Stimulated activated CD8-positive, alpha-beta memory T cell treated with anti-CD3 and anti-CD28 coated beads, Interleukin-2, amount 100 ng/mL, for 1 hour (primary cell): Measurements from ENCODE around the gene B4GALNT4.
"Not testable (repeated sequence)": the region's sequence is repeated elsewhere in the genome, so short reads cannot be mapped to it uniquely, and the experiment has no call there.

Experiments used
- DNase-seq, 2 donors: peaks; one replicate each; pipeline ENCODE4 v3.0.0-alpha.2; 2020; ENCODE audit warnings: low read depth in 2 of 2

Gene B4GALNT4

DNA sequence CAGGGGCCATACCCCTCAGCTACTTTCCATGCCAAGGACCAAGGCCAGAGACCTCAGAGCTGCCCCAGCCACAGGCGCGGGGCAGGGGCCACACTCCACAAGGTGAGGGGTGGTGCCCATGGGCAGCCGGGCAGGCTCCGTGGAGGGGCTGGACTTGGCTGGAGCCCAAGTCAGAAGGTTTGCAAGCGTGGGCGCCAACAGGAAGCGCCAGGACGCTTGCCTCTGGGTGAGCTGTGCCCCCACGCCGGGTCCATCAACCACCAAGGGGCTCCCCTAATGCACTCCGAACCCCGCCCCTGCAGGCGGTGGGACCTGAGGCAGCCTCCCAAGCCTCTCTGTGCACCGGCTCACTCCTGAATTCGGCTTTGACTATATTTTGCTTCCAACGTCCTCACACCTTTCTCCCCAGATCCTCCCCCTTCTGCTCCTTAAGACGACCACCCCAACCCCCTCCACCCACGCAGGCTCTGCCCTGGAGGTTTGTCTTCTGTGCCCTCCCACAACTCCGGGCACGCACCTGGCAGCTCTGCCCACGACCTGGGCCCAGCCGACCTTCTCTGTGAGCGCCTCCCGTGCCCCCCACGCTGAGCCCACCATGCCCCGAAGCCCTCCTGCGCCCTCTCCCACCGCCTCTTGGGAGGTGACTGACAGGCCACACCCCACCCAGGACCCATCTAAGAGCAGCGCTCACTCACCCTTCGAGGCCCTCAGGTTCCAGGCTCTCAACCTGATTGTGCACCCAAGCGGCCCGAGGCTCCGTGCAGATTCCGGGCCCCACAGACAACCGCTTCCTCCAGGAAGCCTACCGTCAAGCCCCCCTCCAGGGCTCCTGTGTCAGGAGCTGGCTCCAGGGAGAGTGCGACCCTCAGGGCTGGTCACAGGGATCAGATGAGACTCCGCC lies 22.1 kb downstream of the B4GALNT4 start:
- no peak for DNase-seq

DNA sequence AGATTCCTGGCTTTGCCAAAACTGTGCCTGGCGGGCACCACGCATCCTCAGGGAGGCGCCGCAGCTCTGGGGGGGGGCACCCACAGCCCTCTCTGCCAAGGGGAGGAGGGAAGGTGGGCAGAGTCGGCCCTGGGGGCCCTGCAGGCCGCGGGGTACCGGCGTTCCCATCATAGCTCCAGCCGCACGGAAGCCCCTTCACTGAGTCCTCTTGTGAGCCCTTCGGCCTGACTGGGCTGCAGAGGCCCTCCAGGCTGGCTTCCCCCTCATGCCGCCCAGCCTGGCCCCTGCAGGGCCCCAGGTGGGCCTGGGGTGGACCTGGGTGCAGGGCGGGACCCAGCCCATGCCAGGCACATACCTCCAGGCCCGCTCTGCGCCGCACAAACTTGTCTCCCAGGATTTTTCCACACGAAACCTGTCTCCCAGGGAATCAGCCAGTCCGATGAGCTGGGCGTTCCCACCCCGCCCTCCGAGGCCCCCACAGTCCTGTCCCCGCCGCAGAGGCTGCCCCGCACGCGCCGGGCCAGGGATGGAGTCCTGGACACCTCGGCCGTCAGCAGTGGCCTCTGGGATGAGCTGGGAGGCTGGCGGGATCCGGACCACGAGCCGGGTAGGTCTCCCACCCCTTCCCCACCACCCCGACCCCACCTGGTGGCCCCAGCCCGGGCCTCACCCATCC lies 22.9 kb downstream of the B4GALNT4 start:
- no peak for DNase-seq

DNA sequence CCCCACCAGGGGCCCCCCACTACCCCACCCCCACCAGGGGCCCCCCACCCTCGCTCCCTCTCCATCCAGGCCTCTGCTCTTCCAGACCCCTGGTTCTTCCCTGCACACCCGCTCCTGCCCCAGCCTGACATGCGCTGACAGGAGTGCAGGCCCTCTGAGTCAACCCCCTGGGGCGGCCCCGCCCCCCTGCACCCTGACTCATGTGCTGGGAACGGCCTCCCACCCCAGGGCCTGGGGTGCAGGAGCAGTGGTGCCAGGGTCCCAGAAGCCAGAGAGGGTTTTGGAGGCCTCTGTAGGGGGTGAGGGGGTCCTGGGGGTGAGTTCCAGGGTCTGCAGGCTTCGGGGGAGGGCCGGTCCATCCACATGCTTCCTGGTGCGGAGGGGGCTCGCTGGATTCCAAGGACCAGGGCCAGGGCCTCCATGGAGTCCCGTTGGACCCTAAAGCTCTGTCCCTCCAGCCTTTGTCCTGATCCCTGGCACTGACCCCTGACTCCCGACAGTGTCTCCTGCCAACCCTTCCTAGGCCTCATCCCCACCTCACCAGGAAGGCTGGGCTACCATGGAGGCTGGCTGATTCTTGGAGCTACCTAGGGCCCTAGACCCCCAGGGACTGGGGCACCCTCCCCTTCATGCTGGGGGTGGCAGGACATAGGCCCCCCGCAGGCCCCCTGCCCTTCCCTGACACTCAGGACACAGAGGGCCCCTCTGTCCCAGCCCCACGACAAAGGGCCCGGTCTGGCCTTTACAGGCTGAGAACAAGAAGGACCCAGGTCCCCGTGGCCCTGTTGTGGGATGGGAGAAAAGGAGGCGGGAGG lies 24.1 kb downstream of the B4GALNT4 start:
- no peak for DNase-seq

DNA sequence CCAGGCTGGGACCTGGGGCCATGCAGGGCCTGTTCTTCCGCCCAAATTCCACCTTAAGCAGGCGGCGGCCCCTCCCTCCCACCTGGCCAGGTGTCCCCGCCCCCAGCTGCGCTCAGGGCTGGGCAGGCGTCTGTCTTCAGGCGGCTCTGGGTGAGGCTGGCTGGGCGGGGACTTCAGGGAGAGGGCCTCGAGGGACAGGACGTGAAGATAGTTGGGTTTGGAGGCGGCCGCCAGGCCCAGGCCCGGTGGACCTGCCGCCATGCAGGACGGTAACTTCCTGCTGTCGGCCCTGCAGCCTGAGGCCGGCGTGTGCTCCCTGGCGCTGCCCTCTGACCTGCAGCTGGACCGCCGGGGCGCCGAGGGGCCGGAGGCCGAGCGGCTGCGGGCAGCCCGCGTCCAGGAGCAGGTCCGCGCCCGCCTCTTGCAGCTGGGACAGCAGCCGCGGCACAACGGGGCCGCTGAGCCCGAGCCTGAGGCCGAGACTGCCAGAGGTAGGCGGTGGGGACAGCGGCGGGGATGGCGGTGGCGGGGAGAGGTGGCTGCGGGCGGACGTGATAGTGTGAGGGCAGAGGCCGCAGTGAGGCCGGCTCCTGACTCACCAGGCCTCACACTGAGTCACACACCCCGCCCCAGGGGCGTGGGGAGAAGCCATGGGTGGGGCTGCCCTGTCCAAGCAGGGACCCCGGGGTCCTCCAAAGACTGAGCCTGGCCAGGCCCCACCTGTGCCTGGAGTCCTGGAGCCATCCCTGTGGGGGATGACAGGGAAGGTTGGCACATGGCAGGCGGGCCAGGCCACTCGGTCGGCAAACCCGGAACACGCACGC lies 24.9 kb downstream of the B4GALNT4 start, which contains the start of gene PKP3:
TSS of gene PKP3 (plus strand) at position 176 of the 824 bp plus-strand sequence. CDS start at position 260, 84 bp downstream.
- no peak for DNase-seq

DNA sequence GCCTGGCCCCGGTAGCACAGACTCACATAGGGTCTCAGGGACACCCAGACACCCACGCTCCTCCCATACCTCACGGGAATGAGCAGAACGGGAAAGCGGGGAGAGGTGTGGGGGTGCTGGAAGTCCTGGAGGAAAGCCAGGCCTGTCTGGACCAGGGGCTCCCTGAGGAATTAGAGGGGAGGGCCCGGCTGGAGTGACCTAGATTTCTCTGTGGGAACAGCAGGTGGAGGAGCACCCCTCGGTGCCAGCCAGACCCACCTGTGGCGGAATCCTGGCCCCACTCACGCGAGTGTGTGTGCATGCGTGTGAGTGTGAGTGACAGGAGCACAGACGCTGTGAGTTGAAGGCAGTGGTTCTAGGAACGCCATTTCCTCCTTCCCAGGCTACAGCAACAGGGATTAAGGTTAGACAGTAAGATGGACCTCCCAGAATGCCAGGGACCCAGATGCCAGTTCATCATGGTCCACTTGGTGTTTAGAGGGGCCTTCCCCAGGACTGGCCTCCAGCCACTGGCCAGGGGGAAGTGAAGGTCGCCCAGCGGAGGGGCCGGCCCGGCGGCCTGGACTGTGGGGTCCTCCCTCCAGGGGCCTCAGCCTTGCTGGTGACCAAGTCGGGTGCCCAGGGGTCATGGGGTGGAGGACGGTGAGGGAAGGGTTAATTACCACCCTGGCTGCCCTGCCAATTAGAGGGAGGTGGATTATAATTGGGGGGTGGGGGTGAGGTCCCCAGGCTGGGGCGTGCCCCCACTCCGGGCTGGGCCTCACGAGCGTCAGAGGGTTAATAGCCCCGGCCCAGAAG lies 25.8 kb downstream of the B4GALNT4 start:
- no peak for DNase-seq

DNA sequence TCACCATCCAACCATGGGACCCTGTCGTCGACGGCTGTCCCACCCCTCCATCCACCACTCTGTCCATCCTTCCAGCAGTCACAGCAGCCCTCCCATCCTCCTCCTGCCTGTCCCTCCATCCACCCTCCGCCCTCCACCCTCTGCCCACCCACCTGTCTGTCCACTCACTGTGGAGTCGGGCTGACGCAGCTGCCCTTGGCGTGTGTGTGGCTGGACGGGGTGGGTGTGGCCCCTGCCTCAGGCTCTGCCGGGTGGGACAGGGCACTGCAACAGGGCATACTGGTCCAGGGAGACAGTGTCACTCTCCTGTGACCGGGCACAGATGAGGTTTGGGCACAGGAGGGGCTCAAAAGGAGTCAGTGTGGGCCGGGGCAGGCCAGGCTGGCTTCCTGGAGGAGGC lies 26.6 kb downstream of the B4GALNT4 start:
- no peak for DNase-seq

DNA sequence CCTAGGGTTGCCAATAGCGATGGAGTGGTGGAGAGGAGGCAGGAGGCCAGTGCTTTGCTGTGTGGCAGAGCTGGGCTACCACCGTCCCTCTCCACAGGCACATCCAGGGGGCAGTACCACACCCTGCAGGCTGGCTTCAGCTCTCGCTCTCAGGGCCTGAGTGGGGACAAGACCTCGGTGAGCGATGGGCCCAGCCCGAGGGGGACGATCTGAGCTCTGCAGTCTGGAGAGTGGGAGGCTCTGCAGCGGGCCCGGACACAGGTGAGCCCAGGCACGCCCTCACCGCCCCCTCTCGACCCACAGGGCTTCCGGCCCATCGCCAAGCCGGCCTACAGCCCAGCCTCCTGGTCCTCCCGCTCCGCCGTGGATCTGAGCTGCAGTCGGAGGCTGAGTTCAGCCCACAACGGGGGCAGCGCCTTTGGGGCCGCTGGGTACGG lies 27.2 kb downstream of the B4GALNT4 start:
- DNase-seq: no peak

DNA sequence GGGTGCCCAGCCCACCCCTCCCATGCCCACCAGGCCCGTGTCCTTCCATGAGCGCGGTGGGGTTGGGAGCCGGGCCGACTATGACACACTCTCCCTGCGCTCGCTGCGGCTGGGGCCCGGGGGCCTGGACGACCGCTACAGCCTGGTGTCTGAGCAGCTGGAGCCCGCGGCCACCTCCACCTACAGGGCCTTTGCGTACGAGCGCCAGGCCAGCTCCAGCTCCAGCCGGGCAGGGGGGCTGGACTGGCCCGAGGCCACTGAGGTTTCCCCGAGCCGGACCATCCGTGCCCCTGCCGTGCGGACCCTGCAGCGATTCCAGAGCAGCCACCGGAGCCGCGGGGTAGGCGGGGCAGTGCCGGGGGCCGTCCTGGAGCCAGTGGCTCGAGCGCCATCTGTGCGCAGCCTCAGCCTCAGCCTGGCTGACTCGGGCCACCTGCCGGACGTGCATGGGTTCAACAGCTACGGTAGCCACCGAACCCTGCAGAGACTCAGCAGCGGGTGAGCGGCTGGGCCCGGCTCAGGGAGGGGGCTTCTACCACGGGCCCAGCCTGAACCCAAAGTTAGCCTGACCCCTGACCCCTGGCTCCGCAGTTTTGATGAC lies 27.7 kb downstream of the B4GALNT4 start:
- no peak for DNase-seq

DNA sequence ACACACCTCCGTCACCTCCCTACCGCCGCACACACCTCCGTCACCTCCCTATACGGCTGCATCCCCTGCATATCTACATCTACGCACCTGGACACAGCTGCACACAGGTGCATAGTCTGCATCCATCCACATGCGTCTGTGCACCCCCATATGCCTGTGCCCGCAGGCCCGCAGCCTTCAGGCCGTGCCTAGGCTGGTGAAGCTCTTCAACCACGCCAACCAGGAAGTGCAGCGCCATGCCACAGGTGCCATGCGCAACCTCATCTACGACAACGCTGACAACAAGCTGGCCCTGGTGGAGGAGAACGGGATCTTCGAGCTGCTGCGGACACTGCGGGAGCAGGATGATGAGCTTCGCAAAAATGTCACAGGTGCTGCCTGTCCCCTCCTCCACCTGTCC lies 29.5 kb downstream of the B4GALNT4 start:
- no peak for DNase-seq

DNA sequence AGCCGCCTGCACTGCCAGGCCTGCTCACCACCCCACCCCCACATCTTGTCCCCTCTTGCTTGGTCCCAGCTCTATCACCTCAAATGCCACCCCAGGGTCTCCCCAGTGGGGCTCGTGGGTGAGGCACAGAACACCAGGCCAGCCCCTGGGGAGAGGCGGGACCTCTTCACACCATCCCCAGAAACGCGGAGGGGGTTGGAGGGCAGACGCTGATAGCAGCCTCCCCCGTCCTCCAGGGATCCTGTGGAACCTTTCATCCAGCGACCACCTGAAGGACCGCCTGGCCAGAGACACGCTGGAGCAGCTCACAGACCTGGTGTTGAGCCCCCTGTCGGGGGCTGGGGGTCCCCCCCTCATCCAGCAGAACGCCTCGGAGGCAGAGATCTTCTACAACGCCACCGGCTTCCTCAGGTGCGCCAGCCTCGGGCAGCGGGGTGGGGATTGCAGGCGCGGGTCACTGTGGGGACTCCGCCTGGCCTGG lies 30.5 kb downstream of the B4GALNT4 start:
- DNase-seq: no peak

DNA sequence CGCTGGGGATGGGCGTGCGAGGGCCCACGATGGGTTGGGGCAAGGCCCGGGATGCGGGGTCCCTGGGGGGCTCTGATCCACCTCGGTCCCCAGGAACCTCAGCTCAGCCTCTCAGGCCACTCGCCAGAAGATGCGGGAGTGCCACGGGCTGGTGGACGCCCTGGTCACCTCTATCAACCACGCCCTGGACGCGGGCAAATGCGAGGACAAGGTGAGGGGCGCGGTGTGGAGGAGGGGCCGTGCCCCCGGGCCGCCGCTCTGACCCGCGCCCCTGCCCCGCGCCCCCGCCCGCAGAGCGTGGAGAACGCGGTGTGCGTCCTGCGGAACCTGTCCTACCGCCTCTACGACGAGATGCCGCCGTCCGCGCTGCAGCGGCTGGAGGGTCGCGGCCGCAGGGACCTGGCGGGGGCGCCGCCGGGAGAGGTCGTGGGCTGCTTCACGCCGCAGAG lies 31.0 kb downstream of the B4GALNT4 start:
- DNase-seq: no peak

DNA sequence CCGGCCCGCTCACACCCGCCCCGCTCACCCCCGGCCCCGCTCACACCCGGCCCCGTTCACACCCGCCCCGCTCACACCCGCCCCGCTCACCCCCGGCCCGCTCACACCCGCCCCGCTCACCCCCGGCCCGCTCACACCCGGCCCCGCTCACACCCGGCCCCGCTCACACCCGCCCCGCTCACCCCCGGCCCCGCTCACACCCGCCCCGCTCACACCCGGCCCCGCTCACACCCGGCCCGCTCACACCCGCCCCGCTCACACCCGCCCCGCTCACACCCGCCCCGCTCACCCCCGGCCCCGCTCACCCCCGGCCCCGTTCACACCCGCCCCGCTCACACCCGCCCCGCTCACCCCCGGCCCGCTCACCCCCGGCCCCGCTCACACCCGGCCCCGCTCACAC lies 31.9 kb downstream of the B4GALNT4 start:
- DNase-seq: not testable (repeated sequence)

DNA sequence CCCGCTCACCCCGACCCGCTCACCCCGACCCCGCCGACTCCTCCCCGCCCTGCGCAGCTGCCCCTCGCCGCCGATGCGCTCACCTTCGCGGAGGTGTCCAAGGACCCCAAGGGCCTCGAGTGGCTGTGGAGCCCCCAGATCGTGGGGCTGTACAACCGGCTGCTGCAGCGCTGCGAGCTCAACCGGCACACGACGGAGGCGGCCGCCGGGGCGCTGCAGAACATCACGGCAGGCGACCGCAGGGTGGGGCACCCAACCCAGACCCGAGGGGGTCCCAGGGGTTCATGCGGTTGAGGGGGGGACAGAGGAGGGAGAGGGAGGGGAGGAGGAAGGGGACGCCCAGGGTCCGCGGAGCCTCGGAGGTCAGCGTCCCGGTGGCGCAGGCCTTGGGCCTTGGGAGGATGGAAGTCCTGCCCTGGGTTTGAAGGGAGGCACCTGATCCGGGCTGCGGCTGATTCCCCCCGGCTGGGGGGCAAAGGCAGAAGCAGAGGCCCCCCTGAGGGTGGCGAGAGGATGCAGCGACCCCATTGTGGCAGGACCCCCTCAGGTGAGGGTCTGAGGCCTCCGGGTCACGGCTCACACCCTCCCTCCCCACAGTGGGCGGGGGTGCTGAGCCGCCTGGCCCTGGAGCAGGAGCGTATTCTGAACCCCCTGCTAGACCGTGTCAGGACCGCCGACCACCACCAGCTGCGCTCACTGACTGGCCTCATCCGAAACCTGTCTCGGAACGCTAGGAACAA lies 33.9 kb downstream of the B4GALNT4 start:
- no peak for DNase-seq

DNA sequence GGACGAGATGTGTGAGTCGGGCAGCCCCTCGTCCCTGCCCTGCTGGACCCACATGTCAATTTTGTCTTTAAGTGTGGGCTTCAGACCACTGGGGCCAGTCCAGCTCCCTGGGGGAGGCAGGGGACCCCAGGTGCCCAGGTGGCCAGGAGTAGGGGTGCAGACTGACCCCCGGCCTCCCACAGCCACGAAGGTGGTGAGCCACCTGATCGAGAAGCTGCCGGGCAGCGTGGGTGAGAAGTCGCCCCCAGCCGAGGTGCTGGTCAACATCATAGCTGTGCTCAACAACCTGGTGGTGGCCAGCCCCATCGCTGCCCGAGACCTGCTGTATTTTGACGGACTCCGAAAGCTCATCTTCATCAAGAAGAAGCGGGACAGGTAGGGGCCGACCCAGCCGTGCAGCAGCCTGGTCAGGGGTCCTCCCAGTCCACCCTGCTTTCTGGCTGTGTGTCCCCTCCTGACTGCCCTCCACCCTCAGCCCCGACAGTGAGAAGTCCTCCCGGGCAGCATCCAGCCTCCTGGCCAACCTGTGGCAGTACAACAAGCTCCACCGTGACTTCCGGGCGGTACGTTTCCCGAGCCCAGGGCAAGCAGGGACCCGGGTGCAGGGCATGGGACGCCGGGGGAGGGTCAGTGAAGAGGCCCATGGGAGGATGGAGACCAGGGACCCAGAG lies 34.6 kb downstream of the B4GALNT4 start:
- no peak for DNase-seq

DNA sequence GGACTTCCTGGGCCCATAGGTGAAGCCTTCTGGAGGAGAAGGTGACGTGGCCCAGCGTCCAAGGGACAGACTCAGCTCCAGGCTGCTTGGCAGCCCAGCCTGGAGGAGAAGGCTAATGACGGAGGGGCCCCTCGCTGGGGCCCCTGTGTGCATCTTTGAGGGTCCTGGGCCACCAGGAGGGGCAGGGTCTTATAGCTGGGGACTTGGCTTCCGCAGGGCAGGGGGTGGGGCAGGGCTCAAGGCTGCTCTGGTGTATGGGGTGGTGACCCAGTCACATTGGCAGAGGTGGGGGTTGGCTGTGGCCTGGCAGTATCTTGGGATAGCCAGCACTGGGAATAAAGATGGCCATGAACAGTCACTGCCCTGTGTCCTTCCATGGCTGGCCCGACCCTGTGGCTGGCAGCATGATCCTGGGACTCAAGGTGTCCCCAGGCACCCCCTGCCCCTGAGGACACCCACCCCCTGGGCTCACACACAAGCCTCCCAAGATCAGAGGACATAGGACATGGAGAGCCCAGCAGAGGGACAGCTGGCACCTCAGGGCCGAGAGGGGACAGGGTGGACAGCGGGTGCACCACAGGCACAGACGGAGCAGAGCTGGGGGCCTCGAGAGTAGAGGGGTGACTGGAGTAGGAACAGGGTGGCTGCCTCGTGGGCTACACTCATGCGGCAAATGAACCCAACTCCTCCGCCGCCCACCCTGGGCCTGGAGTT lies 35.4 kb downstream of the B4GALNT4 start:
- no peak for DNase-seq

DNA sequence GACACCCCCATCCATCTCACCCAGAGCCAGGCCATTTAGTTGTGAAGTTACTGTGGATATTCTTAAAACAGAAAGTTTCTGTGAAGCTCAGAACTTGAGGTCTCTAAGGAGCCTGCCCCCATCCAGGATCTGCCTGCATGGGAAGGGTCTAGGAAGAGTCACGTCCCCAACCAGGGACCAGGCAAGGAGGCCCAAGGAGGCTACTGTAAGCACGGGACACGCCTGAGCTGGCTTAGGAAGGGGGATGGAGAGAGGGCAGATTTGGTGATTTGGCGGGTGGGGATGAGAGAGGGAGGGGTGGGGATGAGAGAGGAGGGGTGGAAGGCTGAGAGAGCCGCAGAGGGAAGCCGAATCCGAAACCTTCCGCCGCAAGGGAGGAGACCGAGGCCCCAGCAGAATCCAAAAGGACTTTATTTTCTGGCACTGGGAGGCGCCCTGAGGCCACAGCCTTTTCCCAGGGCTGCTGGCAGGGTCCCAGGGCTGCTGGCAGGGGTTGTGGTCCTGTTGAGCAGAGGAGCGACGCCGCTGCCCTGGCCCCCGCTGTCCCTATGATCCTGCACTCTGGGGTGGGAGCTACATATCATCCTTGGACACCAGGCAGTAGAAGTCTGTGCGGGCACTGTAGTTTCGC lies 36.1 kb downstream of the B4GALNT4 start:
- DNase-seq: no peak
